Mammary epithelial cell (primary cell): ENCODE data around the gene LDAH.

Experiments used
- CTCF ChIP-seq, 2 donors: IDR thresholded peaks in 1 of 2; conservative IDR thresholded peaks in 1 of 2; 2 replicates each; pipeline ENCODE4 v1.5.1; 2011 to 2012; ENCODE audit warnings: inconsistent platforms in 2 of 2, low read length in 2 of 2, mild to moderate bottlenecking in 2 of 2, control low read depth in 1 of 2, low read depth in 1 of 2; ENCODE audit not compliant: insufficient read depth in 1 of 2; ENCODE audit errors: extremely low read depth in 1 of 2
- EZH2 ChIP-seq: IDR thresholded peaks from 2 replicates; pipeline ENCODE4 v1.6.1; 2012; ENCODE audit warnings: low read length, inconsistent platforms, borderline replicate concordance

DNA sequence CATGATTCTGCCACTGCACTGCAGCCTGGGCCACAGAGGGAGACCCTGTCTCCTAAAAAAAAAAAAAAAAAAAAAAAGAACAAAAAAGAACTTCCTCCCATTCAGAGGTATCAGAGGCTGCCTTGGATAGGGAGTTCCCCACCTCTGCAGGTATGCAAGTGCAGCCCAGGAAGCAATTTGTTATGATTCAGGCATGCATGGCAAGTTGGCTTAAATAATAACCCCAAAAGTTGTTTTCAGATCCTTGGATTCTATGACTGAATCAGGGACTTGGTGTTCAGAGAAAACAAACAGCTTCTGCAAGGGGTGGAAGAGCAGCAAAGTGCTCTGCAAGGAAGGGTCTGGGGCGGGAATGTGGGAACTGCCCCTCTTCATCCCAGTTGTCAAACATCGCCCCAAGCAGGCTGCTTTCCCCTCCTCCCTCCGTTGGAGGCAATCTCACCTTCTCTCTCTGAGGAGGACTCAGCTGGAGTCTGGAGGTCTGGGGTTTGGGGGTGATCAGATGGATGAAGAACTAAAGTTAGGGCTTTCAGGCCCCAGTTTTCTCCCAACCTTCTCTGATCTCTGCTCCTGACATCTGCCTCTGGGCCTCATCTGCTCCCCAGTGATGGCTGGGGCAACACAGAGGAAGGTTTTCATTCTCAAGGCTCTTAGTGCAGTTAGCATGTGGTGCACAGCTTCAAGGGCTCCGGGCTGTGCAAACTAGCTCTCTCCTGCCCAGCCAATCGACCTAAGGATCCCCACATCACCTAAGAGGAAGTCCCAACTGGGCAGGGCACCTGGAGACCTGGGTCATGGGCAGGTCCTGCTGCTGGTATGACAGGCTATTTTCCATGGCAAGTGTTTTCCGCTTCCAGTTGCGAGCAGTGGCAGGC is 159.5 kb downstream of the LDAH start:
- TF ChIP-seq CTCF (conservative IDR thresholded peaks at IDR 0.05 in 1 of 2, IDR thresholded peaks at IDR 0.05 in 1 of 2; ENCODE audit: extremely low read depth in 1 of 2, insufficient read depth in 1 of 2, low read depth in 1 of 2, low read length in 2 of 2) (no peak), EZH2 (no peak)
